ENCODE measurements around the gene MIB2.

MIB2 gene

GRCh38 chr1:1609822-1610485 lies 5.3 kb upstream of the MIB2 start:
- in situ Hi-C loops (cut with HindIII; ENCODE audit: low pct_ligation_motif_present, low pct_unique_long_range_greater_than_20kb, low sequenced_read_pairs), result no loop called here
- no peak for DNase-seq

GRCh38 chr1:1610796-1611195 lies 4.5 kb upstream of the MIB2 start:
- DNase-seq, result no peak
- in situ Hi-C loops (cut with HindIII; ENCODE audit: low pct_ligation_motif_present, low pct_unique_long_range_greater_than_20kb, low sequenced_read_pairs), result no loop called here

- no peak for DNase-seq
- in situ Hi-C loops (cut with HindIII; ENCODE audit: low pct_ligation_motif_present, low pct_unique_long_range_greater_than_20kb, low sequenced_read_pairs), result no loop called here
Measured at GRCh38 chr1:1612104-1612400, 3.2 kb upstream of the MIB2 start.

GRCh38 chr1:1613509-1614082 lies 1.7 kb upstream of the MIB2 start:
- in situ Hi-C loops (cut with HindIII; ENCODE audit: low pct_ligation_motif_present, low pct_unique_long_range_greater_than_20kb, low sequenced_read_pairs), result no loop called here
- DNase-seq, result no peak

GRCh38 chr1:1614204-1614953 lies 921 bp upstream of the MIB2 start:
- no peak for DNase-seq
- in situ Hi-C loops (cut with HindIII; ENCODE audit: low pct_ligation_motif_present, low pct_unique_long_range_greater_than_20kb, low sequenced_read_pairs), result no loop called here

- no peak for DNase-seq
- in situ Hi-C loops (cut with HindIII; ENCODE audit: low pct_ligation_motif_present, low pct_unique_long_range_greater_than_20kb, low sequenced_read_pairs), result no loop called here
Measured at GRCh38 chr1:1614954-1615255, 395 bp upstream of the MIB2 start.

- in situ Hi-C loops (cut with HindIII; ENCODE audit: low pct_ligation_motif_present, low pct_unique_long_range_greater_than_20kb, low sequenced_read_pairs), result no loop called here
- DNase-seq, result peak; percentile 29
Measured at GRCh38 chr1:1616045-1616790, 918 bp downstream of the MIB2 start.

GRCh38 chr1:1616838-1617237 lies 1.5 kb downstream of the MIB2 start:
- in situ Hi-C loops (cut with HindIII; ENCODE audit: low pct_ligation_motif_present, low pct_unique_long_range_greater_than_20kb, low sequenced_read_pairs), result no loop called here

GRCh38 chr1:1617516-1617915 lies 2.2 kb downstream of the MIB2 start:
- in situ Hi-C loops (cut with HindIII; ENCODE audit: low pct_ligation_motif_present, low pct_unique_long_range_greater_than_20kb, low sequenced_read_pairs), result no loop called here
- no peak for DNase-seq

More at GRCh38 chr1:1616838-1617237, 1.5 kb downstream of the MIB2 start:
- DNase-seq, result no peak

GRCh38 chr1:1617925-1618324 lies 2.6 kb downstream of the MIB2 start:
- DNase-seq, result no peak
- in situ Hi-C loops (cut with HindIII; ENCODE audit: low pct_ligation_motif_present, low pct_unique_long_range_greater_than_20kb, low sequenced_read_pairs), result no loop called here

GRCh38 chr1:1618396-1619068 lies 3.2 kb downstream of the MIB2 start:
- in situ Hi-C loops (cut with HindIII; ENCODE audit: low pct_ligation_motif_present, low pct_unique_long_range_greater_than_20kb, low sequenced_read_pairs), result no loop called here
- DNase-seq, result no peak

- in situ Hi-C loops (cut with HindIII; ENCODE audit: low pct_ligation_motif_present, low pct_unique_long_range_greater_than_20kb, low sequenced_read_pairs), result no loop called here
- no peak for DNase-seq
Measured at GRCh38 chr1:1619917-1620361, 4.6 kb downstream of the MIB2 start.

- in situ Hi-C loops (cut with HindIII; ENCODE audit: low pct_ligation_motif_present, low pct_unique_long_range_greater_than_20kb, low sequenced_read_pairs), result no loop called here
- no peak for DNase-seq
Measured at GRCh38 chr1:1620433-1621139, 5.3 kb downstream of the MIB2 start.

- in situ Hi-C loops (cut with HindIII; ENCODE audit: low pct_ligation_motif_present, low pct_unique_long_range_greater_than_20kb, low sequenced_read_pairs), result no loop called here
- no peak for DNase-seq
Measured at GRCh38 chr1:1621173-1622009, 6.1 kb downstream of the MIB2 start.

GRCh38 chr1:1622010-1622787 lies 6.9 kb downstream of the MIB2 start:
- in situ Hi-C loops (cut with HindIII; ENCODE audit: low pct_ligation_motif_present, low pct_unique_long_range_greater_than_20kb, low sequenced_read_pairs), result no loop called here
- no peak for DNase-seq

- in situ Hi-C loops (cut with HindIII; ENCODE audit: low pct_ligation_motif_present, low pct_unique_long_range_greater_than_20kb, low sequenced_read_pairs), result no loop called here
- no peak for DNase-seq
Measured at GRCh38 chr1:1622788-1623094, 7.4 kb downstream of the MIB2 start.

GRCh38 chr1:1623181-1623630 lies 7.9 kb downstream of the MIB2 start:
- no peak for DNase-seq
- in situ Hi-C loops (cut with HindIII; ENCODE audit: low pct_ligation_motif_present, low pct_unique_long_range_greater_than_20kb, low sequenced_read_pairs), result no loop called here

Measured in ACHN (cell line).